KOPT-K1 (cell line): ENCODE measurements around the gene ATXN1.

Source experiments
- H3K27ac ChIP-seq: fragments of 200-600 bp; sonication (generic); 2 replicates; pipeline ENCODE4 v1.5.1; 2016; ENCODE audit warnings: antibody characterized with exemption, mild to moderate bottlenecking, low read depth, low read length; ENCODE audit not compliant: poor library complexity, severe bottlenecking
- H3K36me3 ChIP-seq: fragments of 200-600 bp; sonication (generic); 2 replicates; pipeline ENCODE4 v1.5.1; 2017; ENCODE audit warnings: antibody characterized with exemption, mild to moderate bottlenecking, low read length, moderate library complexity; ENCODE audit not compliant: insufficient read depth
- H3K9me3 ChIP-seq: fragments of 200-600 bp; sonication (generic); 2 replicates; pipeline ENCODE4 v1.5.1; 2017; ENCODE audit warnings: antibody characterized with exemption, low read length, mild to moderate bottlenecking; ENCODE audit not compliant: insufficient read depth, poor library complexity, severe bottlenecking

ATXN1 gene

DNA sequence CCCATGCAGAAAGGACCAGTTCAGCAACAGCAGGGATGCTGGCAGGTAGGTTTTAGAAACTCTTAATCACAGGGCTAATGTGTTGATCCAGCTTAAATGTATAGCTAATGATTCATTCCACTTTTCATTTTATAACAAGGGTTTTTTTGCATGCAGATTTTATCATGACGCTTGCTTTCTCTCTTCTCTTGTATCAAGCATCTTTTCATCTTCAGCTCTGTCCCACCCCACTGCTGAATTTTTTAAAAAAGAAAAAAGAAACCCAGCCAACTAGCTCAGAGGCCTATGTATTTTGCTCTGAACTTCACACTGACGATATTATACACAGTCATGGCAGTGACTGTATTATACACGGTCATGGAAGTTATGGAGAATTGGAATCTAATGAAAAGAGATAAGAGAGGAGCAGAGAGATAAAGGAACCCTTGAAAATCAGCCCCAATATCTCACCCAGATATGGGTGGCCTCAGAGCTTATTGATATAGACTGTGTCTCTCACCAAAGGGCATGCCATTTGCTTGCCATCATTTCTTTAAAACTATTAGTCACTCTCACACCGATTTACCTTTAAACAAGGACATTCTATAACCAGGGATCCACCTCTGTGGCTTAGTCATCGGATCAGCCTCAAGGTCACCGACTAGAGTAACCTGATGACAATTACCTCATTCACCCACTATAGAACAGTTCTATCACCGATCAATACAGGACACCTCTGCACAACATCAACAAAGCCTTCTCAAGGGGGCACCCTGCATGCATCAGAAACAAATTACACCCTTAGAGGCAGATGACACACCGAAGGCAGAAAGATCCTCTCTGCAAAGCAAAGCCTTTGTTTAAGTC is 222.0 kb downstream of the ATXN1 start:
- Histone ChIP-seq H3K36me3 (no peaks in the 10 kb centered on the region), H3K27ac (no peak overlapping the region), H3K9me3 (no peaks in the 10 kb centered on the region)

DNA sequence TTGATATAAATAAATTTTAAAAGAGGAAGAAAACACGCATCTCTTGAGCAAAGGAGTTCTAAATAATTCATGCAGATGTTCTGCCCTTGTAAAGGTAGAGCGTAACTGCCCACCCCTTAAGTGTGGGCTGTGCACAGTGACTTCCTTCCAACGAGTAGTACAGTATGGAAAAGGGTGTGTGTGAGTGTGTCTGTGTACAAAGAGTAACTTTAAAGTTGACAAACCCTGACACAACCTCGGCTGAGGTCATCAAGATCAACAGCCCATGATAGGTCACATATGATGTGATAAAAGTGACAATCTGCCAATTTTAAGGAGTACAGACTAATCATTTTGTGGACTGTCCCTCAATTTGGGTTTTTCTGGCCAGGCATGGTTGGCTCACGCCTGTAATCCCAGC is 225.7 kb downstream of the ATXN1 start:
- Histone ChIP-seq H3K27ac (no peak overlapping the region), H3K36me3 (no peaks in the 10 kb centered on the region), H3K9me3 (no peaks in the 10 kb centered on the region)

DNA sequence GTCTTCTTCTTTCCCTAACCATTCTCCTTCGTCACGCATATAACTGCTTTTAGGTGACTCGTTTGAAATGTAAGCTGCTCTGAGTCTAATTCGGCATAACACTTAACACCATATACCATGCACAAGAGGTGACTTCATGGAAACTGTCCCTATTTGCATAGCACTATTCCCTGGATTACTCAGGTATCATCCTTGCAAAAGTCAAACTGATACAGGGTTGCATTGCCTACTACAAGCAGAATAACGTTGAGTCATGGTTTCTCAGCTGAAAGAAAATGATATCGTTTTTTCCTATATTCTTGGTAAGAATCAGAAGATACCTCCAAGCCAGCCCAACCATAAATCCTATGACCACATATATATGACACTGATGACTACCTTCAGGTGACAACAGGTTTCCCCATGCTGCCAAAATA is 227.5 kb downstream of the ATXN1 start:
- Histone ChIP-seq H3K36me3 (no peaks in the 10 kb centered on the region), H3K9me3 (no peaks in the 10 kb centered on the region), H3K27ac (no peak overlapping the region)

DNA sequence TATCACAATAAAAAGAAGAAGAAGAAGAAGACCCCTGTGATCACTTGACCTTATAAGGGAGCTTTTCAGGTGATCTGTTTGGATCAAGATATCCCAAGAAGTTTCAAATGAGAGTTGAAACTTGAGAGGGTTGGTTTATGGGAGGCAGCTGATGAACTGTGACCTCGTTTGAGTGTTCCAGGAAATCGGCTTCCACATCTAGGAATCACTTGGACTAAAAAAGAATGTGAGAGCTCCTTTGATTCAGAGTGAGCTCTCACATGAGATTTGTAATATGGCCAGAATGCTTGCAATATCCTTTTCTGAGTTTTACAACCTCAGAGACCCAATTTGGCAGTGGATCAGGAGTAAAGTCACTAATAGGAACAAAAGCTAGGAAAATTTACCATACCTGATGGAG is 228.1 kb downstream of the ATXN1 start:
- no peak overlapping the region for H3K27ac ChIP-seq
- H3K9me3 ChIP-seq: no peaks in the 10 kb centered on the region
- H3K36me3 ChIP-seq: no peaks in the 10 kb centered on the region

DNA sequence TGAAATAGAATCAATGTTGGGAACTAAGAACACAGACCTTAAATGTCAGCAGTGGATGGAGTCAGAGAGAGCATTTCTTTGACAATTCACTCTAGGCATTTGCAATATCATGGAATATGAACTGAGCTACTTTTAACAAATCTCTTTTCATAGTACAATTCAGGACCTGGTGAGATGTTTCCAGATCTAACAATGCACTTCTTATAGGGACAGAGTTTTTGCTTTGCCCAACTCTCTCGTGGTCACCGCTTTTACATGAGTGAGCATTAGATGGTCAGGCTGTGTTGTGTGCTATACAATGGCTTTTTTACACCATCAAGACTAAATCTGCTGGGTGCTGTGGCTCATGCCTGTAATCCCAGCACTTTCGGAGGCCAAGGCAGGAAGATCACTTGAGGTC is 233.6 kb downstream of the ATXN1 start:
- Histone ChIP-seq H3K27ac (no peak overlapping the region), H3K36me3 (no peaks in the 10 kb centered on the region), H3K9me3 (no peaks in the 10 kb centered on the region)

DNA sequence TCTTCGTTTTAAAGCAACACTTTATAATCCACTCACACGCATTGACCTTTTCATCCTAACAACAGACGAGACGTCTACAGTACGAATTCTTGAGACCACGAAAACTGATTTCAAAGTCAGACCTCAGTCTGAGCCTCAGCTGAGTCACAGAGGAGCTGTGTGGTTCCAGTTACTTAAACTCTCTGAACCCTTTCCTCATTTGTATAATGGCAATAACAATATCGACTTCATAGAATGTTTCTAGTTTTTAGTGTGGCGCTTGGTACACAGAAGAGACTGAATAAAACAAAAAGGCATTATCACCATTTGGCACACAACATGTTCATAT is 236.9 kb downstream of the ATXN1 start:
- Histone ChIP-seq H3K27ac (no peak overlapping the region), H3K9me3 (no peaks in the 10 kb centered on the region), H3K36me3 (no peaks in the 10 kb centered on the region)

DNA sequence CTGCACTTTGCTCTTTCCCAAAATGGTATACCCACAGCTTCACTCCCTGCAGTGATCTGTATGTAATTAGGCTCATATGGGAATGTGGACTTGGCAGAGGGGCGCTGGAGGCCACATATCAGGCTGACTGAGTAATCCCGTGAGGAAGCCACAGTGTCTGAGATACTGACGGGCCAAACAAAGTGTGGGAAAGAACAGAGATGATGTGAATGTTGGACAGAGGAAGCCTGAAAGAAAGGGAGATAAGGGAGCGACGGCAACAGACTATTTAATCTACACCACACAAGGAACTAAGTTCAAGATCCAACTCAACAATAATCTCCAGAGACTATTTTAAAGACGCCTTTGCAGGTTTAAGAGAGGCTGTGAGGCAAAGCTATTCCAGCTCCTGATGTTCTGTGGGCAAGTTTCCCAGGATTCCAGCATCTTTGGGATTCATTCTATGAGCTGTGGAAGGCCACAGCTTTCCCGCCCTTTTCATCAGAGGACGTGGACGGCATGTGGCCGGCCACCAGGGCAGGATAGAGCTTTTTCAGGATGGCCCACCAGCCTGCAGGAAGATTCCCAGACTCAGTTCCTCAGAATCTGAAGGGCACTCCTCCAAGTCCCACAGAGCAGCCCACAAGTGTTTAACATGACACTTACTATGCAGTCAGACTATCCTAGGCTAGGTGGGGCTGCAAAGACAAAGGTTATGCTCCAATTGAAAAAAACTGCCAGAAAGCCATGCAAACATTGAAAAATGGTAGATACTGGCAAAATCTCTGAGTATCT is 237.5 kb downstream of the ATXN1 start:
- no peaks in the 10 kb centered on the region for H3K9me3 ChIP-seq
- H3K27ac ChIP-seq: no peak overlapping the region
- no peaks in the 10 kb centered on the region for H3K36me3 ChIP-seq

DNA sequence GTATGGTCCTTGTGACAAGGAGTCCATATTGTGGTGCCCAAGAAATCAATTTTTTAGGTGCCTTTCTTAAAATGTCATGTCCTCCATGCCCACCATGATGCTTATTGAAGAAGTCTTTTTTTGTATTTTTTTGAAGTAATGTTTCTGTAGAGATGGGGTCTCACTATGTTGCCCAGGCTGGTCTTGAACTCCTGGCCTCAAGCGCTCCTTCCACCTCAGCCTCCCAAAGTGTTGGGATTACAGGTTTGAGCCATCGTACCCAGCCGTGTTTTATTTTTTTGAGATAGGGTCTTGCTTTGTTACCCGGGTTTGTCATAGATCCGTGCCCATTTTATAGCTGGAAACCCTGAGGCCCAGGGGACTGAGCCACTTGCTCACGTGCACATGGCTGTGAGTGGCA is 238.3 kb downstream of the ATXN1 start:
- Histone ChIP-seq H3K27ac (no peak overlapping the region), H3K36me3 (no peaks in the 10 kb centered on the region), H3K9me3 (no peaks in the 10 kb centered on the region)

DNA sequence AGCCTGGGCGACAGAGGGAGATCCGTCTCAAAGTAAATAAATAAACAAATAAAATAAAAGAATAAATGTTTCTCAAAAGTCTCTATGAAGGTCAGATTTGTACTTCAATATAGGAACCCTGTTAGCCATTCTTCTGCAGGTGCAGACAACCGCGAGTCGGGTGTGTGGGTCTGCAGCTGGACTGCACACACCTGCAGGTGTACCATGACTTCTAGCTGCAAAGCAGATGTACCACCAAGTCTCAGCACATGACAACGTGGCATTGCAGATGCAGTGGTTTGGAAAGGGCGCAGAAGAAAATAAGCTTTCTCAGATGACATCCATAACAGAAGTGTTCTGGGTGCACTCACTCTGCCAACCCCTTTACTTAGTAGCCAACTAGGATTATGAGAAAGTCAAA is 239.7 kb downstream of the ATXN1 start:
- H3K36me3 ChIP-seq: no peaks in the 10 kb centered on the region

DNA sequence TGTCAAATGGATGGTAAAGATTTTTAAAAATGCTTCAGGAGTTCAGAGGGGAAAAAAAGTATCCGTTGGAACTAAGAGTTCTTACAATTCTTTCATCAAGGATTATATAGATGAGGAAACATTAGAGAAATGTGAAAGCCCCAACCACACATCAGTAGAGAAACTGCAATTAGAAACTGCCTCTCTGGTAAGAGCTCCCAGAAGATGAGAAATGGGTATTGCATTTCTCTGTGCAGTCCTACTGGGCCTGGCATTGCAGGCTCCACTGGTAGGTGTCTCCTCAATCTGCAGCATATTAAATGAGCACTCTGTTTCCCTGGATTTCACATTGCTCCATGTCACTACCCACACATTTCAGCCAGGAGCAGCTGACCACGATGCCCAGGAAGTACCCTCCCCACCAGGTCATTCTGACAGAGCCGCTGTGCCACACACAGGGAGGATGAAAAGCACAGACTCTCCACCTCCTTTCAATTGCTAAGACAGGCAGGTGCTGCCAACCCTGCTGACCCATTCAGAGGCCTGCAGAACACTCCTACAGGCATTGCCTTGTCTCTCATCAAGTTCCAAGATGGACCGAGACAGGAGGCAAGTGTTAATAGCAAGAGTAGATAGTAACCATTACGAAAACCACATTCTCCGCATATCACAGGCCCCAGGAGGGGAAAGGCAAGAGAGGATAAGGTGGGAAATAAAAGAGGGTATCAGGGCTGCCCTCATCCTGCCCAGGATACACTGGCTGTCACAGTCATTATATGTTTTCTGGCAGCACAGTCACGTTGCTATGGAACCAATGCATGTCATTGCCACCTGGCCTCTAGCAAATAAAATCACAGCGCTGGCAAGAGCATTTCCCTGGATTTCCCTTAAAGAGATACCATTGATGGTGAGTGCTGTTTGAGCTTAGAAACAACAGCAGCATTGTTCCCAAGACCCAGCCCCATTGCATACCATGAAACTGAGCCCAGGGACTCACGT is 241.7 kb downstream of the ATXN1 start:
- H3K9me3 ChIP-seq: no peaks in the 10 kb centered on the region
- H3K36me3 ChIP-seq: no peaks in the 10 kb centered on the region
- no peak overlapping the region for H3K27ac ChIP-seq

More for the DNA sequence above, 239.7 kb downstream of the ATXN1 start:
- Histone ChIP-seq H3K9me3 (no peaks in the 10 kb centered on the region), H3K27ac (no peak overlapping the region)

DNA sequence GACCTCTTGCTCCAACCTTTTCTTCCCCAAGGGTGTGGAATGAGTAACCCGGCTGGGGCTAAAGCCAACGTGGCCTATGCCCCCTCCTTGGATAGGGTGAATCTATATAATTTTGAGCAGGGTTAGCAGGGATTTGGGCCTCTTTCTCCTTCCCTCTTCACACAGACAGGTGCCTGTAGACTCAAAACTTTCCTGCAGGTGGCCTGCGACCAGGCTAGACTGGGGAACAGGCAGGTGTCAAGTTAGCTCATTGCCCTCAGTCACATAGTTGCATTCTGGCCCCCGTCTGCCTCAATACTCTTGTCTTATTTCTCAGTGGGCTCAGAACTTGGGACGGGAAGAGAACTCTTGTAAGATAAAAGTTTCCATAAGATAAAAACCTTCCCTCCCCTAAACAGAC is 243.0 kb downstream of the ATXN1 start:
- no peaks in the 10 kb centered on the region for H3K36me3 ChIP-seq
- H3K9me3 ChIP-seq: no peaks in the 10 kb centered on the region
- no peak overlapping the region for H3K27ac ChIP-seq

DNA sequence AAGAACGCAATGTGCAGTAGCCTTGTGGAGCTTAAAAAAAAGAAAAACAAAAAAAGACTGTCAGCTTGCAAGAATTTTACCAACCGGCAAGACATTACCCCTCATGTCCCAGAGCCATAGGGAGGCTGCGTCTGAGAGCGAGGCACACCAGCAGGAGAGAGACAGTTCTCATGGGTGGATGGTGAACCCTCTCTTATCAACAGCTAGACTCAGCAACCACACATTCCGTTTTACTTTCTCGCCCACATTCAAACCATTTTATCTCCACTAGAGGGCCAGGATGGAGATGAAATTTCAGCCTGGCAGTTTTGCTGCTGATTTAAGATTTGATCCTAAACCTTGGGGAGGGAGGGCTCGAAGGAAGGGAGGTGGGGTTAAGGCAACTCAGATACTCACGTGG is 247.0 kb downstream of the ATXN1 start:
- Histone ChIP-seq H3K27ac (peak overlapping the region; percentile 76), H3K9me3 (no peaks in the 10 kb centered on the region), H3K36me3 (no peaks in the 10 kb centered on the region)

DNA sequence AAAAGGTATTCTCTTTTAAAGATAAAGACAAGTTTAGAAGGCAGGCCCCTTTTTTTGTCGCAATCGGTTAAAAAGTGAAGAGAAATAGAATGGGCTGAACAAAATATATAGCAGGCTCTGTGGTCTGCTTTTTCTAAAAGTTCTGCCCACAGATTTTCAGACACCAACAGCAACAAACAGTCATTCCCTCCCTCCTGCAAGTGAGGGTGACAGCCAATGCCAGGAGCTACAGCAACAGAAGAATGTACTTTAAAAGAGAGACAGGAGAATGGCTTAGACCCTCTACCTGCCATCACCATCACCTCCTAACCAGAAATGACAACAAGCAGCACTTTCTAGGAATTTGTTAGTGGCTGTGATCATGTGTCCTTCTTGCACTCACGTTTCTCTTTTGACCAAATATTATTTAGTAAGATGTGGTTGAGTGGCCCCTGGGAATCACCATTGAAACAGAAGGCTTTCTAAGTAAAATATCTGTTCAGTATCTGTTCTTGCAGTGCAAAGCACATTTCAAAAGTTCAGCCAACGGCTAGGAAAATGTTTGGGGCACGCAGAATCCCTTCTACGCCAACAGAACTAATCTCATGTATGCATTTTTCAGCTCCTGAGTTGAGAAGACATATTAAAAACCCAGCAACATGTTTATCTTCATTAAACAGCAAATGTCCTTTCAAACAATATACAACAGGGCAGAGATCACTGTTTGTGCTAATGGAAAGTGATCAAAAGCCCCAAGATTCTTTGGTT is 248.5 kb downstream of the ATXN1 start:
- no peaks in the 10 kb centered on the region for H3K9me3 ChIP-seq
- H3K36me3 ChIP-seq: no peaks in the 10 kb centered on the region
- peak overlapping the region; percentile 76 for H3K27ac ChIP-seq

DNA sequence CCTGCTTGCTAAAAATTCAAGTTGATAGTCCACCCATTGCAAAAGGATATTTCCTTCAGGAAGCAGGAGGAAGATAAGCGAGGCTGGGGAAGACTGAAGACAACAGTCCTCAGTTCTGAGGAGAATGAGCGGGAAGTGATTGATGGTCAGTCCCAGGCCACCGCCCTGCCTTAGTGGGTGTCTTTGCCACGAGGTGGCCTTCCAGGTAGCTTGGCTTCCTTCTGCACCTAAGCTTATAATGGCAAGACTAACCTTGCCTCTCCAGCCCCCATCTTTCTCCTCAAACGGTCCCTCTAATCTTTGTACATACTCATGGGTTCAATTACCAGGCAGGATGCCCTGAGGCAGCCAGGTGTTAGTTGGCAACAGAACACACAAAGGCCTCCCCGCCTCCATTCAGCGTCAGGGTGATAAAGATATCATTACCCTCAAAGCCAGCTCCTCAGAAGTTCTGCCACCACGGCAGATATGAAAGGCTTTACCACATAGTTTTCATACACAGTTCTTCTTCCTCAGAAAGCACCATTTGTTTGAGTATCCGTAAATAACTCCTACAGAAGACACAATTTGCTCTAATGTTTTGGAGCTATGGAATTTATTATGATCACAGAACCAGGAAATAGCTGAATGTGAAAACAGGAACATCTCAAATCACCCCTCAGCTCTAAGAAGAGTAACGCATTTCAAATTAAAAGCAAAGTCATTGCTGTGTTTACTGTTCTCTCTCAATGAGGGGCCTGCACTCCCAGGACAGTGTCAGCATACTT is 249.4 kb downstream of the ATXN1 start:
- H3K27ac ChIP-seq: peak overlapping the region; percentile 76
- H3K9me3 ChIP-seq: no peaks in the 10 kb centered on the region
- no peaks in the 10 kb centered on the region for H3K36me3 ChIP-seq
